Mesenchymal stem cell (in vitro differentiated cells and primary cell): ENCODE data around the gene MED15.
A peak's percentile ranks its signal among the peaks of the same experiment; 100 is the strongest.

Source experiments
- DNase-seq: peaks from one replicate; pipeline ENCODE4 v3.0.0-alpha.2; 2013
- H2AFZ ChIP-seq: one replicate; pipeline ENCODE4 v1.6.1; 2013; ENCODE audit warnings: low read depth, mild to moderate bottlenecking, control low read depth, inconsistent platforms, low read length, moderate library complexity
- H2AK5ac ChIP-seq: 2 replicates; pipeline ENCODE4 v1.6.1; 2013; ENCODE audit warnings: low read length, moderate library complexity, mild to moderate bottlenecking, inconsistent platforms; ENCODE audit not compliant: severe bottlenecking
- H2BK120ac ChIP-seq: one replicate; pipeline ENCODE4 v1.6.1; 2013; ENCODE audit warnings: low read depth, mild to moderate bottlenecking, inconsistent platforms, low read length, moderate library complexity
- H2BK12ac ChIP-seq, 2 experiments: one replicate each; pipeline ENCODE4 v1.6.1; 2013; ENCODE audit warnings: inconsistent platforms in 2 of 2, low read length in 2 of 2, mild to moderate bottlenecking in 2 of 2, moderate library complexity in 2 of 2, control low read depth in 1 of 2
- H2BK15ac ChIP-seq: one replicate; pipeline ENCODE4 v1.6.1; 2013; ENCODE audit warnings: mild to moderate bottlenecking, low read depth, inconsistent platforms; ENCODE audit not compliant: poor library complexity, severe bottlenecking
- H2BK5ac ChIP-seq: 2 replicates; pipeline ENCODE4 v1.6.1; 2013; ENCODE audit warnings: low read depth, mild to moderate bottlenecking, low read length, control low read depth, inconsistent platforms; ENCODE audit not compliant: poor library complexity, severe bottlenecking
- H3K14ac ChIP-seq, 2 experiments: one replicate each; pipeline ENCODE4 v1.6.1; 2013; ENCODE audit warnings: inconsistent platforms in 2 of 2, low read length in 2 of 2, control low read depth in 1 of 2, mild to moderate bottlenecking in 1 of 2, moderate library complexity in 1 of 2
- H3K18ac ChIP-seq, 2 experiments: one replicate each; pipeline ENCODE4 v1.6.1; 2013; ENCODE audit warnings: inconsistent platforms in 2 of 2, low read length in 2 of 2, control low read depth in 1 of 2, low read depth in 1 of 2, mild to moderate bottlenecking in 1 of 2
- H3K23ac ChIP-seq, 2 experiments: one replicate each; pipeline ENCODE4 v1.6.1; 2013; ENCODE audit warnings: inconsistent platforms in 2 of 2, low read length in 2 of 2, mild to moderate bottlenecking in 2 of 2, moderate library complexity in 2 of 2, control low read depth in 1 of 2
- H3K27ac ChIP-seq: 2 replicates; pipeline ENCODE4 v1.5.1; 2013; ENCODE audit warnings: mild to moderate bottlenecking, moderate library complexity, low read length, control low read depth, inconsistent platforms; ENCODE audit not compliant: poor library complexity, severe bottlenecking
- H3K27me3 ChIP-seq, 2 experiments: 2 replicates each; pipeline versions ENCODE4 v1.6.1 to v1.7.0; 2013; ENCODE audit warnings: low read length in 2 of 2, mild to moderate bottlenecking in 2 of 2, moderate library complexity in 2 of 2, control low read depth in 1 of 2, inconsistent platforms in 1 of 2; ENCODE audit not compliant: control insufficient read depth in 1 of 2, insufficient read depth in 1 of 2
- H3K36me3 ChIP-seq, 2 experiments: 2 replicates each; pipeline versions ENCODE4 v1.6.1 to v1.7.0; 2013; ENCODE audit warnings: low read length in 2 of 2, control low read depth in 1 of 2, inconsistent platforms in 1 of 2, low read depth in 1 of 2, mild to moderate bottlenecking in 1 of 2; ENCODE audit not compliant: insufficient read depth in 2 of 2, control insufficient read depth in 1 of 2
- H3K4ac ChIP-seq, 2 experiments: one replicate each; pipeline ENCODE4 v1.6.1; 2013; ENCODE audit warnings: inconsistent platforms in 2 of 2, low read length in 2 of 2, mild to moderate bottlenecking in 2 of 2, moderate library complexity in 2 of 2, control low read depth in 1 of 2, low read depth in 1 of 2
- H3K4me1 ChIP-seq: 2 replicates; pipeline ENCODE4 v1.6.1; 2013; ENCODE audit warnings: low read depth, low read length, control low read depth; ENCODE audit not compliant: control insufficient read depth, insufficient read depth
- H3K4me2 ChIP-seq: 2 replicates; pipeline ENCODE4 v1.6.1; 2013; ENCODE audit warnings: low read length, mild to moderate bottlenecking, inconsistent platforms; ENCODE audit not compliant: poor library complexity, severe bottlenecking
- H3K4me3 ChIP-seq, 2 experiments: 2 replicates each; pipeline versions ENCODE4 v1.5.1 to v1.7.0; 2013; ENCODE audit warnings: low read length in 2 of 2, mild to moderate bottlenecking in 2 of 2, control low read depth in 1 of 2, low read depth in 1 of 2; ENCODE audit not compliant: insufficient read depth in 1 of 2
- H3K79me1 ChIP-seq: replicated peaks from 2 replicates; pipeline ENCODE4 v1.6.1; 2013; ENCODE audit warnings: mild to moderate bottlenecking, control low read depth, low read length, inconsistent platforms; ENCODE audit not compliant: poor library complexity, severe bottlenecking
- H3K9ac ChIP-seq: 2 replicates; pipeline ENCODE4 v1.7.0; 2013; ENCODE audit warnings: mild to moderate bottlenecking, low read length, moderate library complexity
- H3K9me3 ChIP-seq: 2 replicates; pipeline ENCODE4 v1.7.0; 2013; ENCODE audit warnings: mild to moderate bottlenecking, low read length; ENCODE audit not compliant: control insufficient read depth
- H4K8ac ChIP-seq: one replicate; pipeline ENCODE4 v1.6.1; 2013; ENCODE audit warnings: inconsistent platforms, mild to moderate bottlenecking, low read length, moderate library complexity
- H4K91ac ChIP-seq: one replicate; pipeline ENCODE4 v1.6.1; 2013; ENCODE audit warnings: mild to moderate bottlenecking, low read length, inconsistent platforms
- WGBS: methylation state at CpG from one replicate; pipeline ENCODE4 v1.1.7; 2013; ENCODE audit warnings: mixed read lengths; 5-methylcytosine and 5-hydroxymethylcytosine counted together

Gene MED15

DNA sequence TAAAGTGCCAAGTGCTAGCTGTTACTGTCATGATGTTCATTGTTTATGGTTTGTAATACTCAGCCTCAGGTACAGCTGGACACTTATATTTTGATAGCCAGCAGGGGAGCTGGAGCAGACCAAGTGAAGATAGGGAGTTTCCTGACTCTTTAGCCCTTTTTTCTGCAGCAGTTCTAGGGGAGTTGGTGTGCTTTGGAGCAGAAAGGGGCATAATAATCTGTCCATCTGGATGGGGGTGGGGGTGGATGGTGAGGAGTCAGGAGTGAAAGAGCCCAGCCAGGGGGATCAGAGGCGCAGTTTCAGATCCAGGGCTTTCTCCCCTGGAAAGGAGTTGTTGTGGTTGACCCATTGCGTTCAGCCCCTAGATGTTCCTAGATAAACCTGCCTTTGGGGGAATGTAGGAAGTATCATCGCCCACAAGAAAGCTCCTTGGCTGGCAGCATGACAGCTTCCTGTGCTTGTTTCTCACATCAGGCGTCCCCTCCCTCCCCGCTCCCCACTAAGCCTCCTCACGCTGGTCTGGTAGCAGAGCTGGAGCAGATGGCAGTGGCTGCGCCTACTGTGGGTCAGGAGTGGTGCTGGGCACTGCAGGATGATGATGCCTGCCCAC is 41.9 kb downstream of the MED15 start:
- H2BK12ac ChIP-seq = peak overlapping the region in 1 of 2 experiments; percentile 92
- peak overlapping the region; percentile 89 for H3K9ac ChIP-seq
- no peak overlapping the region for H4K91ac ChIP-seq
- no peak overlapping the region for H3K4ac ChIP-seq
- no peak for DNase-seq
- H3K9me3 ChIP-seq = no peaks in the 10 kb centered on the region
- peak overlapping the region; percentile 98 for H3K27ac ChIP-seq
- H3K4me1 ChIP-seq = peaks cover 53% of the 10 kb centered on the region
- H2BK15ac ChIP-seq = no peak overlapping the region
- no peak overlapping the region for H2AFZ ChIP-seq
- H2AK5ac ChIP-seq = peak overlapping the region; percentile 62
- peak overlapping the region in 1 of 2 experiments; percentile 50 for H3K14ac ChIP-seq
- peak overlapping the region; percentile 25 for H3K4me2 ChIP-seq
- 91% methylated on average over 7 of the region's 7 CpGs for WGBS
- H2BK5ac ChIP-seq = no peak overlapping the region
- H4K8ac ChIP-seq = no peak overlapping the region
- H3K79me1 ChIP-seq = peaks cover 9% of the 10 kb centered on the region
- H3K23ac ChIP-seq = peak overlapping the region in 1 of 2 experiments; percentile 94
- H3K36me3 ChIP-seq = peaks cover 27 to 31% of the 10 kb centered on the region in 2 experiments
- H3K18ac ChIP-seq = peak overlapping the region in 1 of 2 experiments; percentile 13
- H2BK120ac ChIP-seq = no peak overlapping the region
- peak overlapping the region in 1 of 2 experiments; percentile 3 for H3K4me3 ChIP-seq
- no peaks in the 10 kb centered on the region for H3K27me3 ChIP-seq

DNA sequence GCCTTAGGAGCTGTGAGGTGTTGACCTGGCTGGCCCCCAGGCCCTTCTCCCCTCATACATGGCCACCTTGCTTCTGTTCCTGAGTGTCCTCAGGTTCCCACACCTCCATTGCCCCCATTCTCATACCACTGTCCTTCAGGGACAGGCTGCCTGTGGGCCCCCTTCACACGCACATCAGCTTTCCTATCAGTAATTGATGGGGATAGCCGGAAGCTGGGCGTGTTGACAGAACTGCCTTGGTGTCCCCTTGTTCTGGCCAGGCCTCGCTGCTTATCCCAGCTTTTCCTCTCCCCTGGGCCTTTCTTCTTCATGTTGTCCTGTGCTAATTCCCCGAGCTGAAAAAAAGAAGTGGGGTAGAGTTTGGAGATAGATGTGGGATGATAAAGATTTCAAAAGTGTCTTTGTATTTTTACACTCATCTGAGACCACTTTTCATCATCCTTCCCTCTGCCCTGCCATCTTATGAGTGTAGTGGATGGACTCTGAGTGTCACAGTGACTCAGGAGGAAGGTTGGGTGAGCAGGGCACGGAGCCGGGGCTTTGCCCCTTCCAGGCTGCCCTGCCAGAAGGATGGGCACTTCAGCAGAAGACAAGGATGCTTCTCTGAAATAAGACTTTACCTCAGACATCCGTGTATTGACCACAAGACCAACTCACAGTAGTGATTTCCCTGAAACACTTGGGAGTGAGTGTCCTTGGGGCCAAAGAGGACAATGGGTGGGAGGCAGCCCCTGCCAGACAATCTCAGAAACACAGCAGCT is 42.8 kb downstream of the MED15 start:
- H2BK5ac ChIP-seq = no peak overlapping the region
- H2BK12ac ChIP-seq = no peak overlapping the region
- H3K9ac ChIP-seq = peak overlapping the region; percentile 89
- H3K79me1 ChIP-seq = peaks cover 3% of the 10 kb centered on the region
- H3K4me1 ChIP-seq = peaks cover 59% of the 10 kb centered on the region
- H3K4me2 ChIP-seq = no peak overlapping the region
- peak overlapping the region; percentile 36 for H4K91ac ChIP-seq
- no peaks in the 10 kb centered on the region for H3K27me3 ChIP-seq
- WGBS = 98% methylated on average over 7 of the region's 8 CpGs
- H3K14ac ChIP-seq = peak overlapping the region in 1 of 2 experiments; percentile 69
- H2BK15ac ChIP-seq = peak overlapping the region; percentile 68
- no peak overlapping the region for H2BK120ac ChIP-seq
- no peak for DNase-seq
- peak overlapping the region in 1 of 2 experiments; percentile 35 for H3K23ac ChIP-seq
- no peaks in the 10 kb centered on the region for H3K9me3 ChIP-seq
- H3K18ac ChIP-seq = peak overlapping the region; percentile 23 to 59
- H2AFZ ChIP-seq = no peak overlapping the region
- peak overlapping the region in 1 of 2 experiments; percentile 36 for H3K4me3 ChIP-seq
- peak overlapping the region; percentile 98 for H3K27ac ChIP-seq
- no peak overlapping the region for H4K8ac ChIP-seq
- H3K4ac ChIP-seq = peak overlapping the region; percentile 16 to 57
- H2AK5ac ChIP-seq = peak overlapping the region; percentile 92
- peaks cover 28 to 31% of the 10 kb centered on the region in 2 experiments for H3K36me3 ChIP-seq

DNA sequence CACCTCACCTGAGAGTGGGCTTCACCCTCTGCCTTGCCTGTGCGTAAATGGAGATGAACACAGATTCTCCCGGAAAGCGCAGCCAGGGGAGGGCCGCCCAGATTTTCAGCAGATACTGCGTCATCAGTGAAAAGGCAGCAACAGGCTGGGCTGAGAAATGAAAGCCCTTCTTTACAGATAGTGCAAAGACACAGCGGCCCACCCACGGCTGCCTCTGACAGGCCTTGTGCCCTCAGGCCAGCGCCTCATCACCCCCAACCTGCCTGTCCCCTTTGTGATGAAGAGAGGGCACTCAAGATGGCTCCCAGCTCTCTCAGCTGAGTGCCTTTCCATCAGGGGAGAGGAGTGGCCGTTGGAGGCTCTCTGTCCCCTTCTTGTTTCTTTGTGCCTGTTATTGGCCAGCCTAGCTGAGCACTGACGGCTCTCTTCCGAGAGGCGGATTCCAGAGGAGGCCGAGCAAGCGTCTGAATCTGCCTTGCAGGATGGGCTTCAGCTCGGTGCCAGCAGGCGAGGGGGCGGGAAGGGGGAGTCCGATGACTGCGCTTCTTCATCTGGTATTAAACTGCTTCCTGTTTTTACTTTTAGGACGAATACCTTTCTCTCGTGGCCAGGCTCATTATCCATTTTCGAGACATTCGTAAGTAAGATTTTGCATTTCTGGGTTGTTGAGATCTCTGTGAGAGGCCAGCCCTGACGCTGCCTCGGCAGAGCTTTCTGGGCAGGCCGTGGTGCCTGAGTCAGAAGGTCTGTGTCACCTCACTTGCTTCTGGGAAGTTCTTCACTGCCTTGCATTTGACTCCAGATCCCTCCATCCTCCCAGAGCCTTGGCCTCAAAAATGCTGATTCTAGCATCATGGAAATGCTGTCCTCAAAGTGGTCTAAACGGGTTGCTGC is 43.7 kb downstream of the MED15 start:
- H3K9me3 ChIP-seq = no peaks in the 10 kb centered on the region
- no peak overlapping the region for H2BK12ac ChIP-seq
- H2BK15ac ChIP-seq = peak overlapping the region; percentile 76
- peak overlapping the region; percentile 89 for H3K9ac ChIP-seq
- H3K4ac ChIP-seq = peak overlapping the region; percentile 9 to 16
- peak; percentile 80 for DNase-seq
- peak overlapping the region; percentile 21 for H2BK5ac ChIP-seq
- peak overlapping the region; percentile 98 for H3K27ac ChIP-seq
- H3K4me3 ChIP-seq = peak overlapping the region in 1 of 2 experiments; percentile 55
- H2AFZ ChIP-seq = no peak overlapping the region
- no peaks in the 10 kb centered on the region for H3K27me3 ChIP-seq
- H3K4me1 ChIP-seq = peaks cover 59% of the 10 kb centered on the region
- H3K4me2 ChIP-seq = no peak overlapping the region
- no peak overlapping the region for H2BK120ac ChIP-seq
- peaks cover 4% of the 10 kb centered on the region for H3K79me1 ChIP-seq
- peak overlapping the region; percentile 4 to 23 for H3K18ac ChIP-seq
- H3K36me3 ChIP-seq = peaks cover 30 to 33% of the 10 kb centered on the region in 2 experiments
- H2AK5ac ChIP-seq = peak overlapping the region; percentile 99
- H3K14ac ChIP-seq = no peak overlapping the region
- H4K91ac ChIP-seq = peak overlapping the region; percentile 36
- 81% methylated on average over 27 of the region's 27 CpGs for WGBS
- no peak overlapping the region for H3K23ac ChIP-seq
- peak overlapping the region; percentile 5 for H4K8ac ChIP-seq
